Aorta (tissue), 5 donors: ENCODE data around the gene ROMO1. TPM values are rescaled to one million over a fixed set of nuclear protein-coding genes. Genes with fewer than 3 reads are reported as not detected.

Experiments
- ATAC-seq: fragments of 200-7000 bp; cut with Tn5 transposase; one replicate; pipeline ENCODE4 v1.9.1; 2022; ENCODE audit warnings: moderate library complexity; ENCODE audit not compliant: low FRiP score
- DNase-seq, 2 donors: peaks; one replicate each; pipeline ENCODE4 v3.0.0-alpha.2; 2020
- H3K27ac ChIP-seq, 2 donors: one replicate each; pipeline ENCODE4 v1.5.1; 2013; ENCODE audit warnings: low read length in 2 of 2, mild to moderate bottlenecking in 2 of 2, moderate library complexity in 2 of 2, control low read depth in 1 of 2, inconsistent platforms in 1 of 2, low read depth in 1 of 2
- H3K27me3 ChIP-seq, 2 donors: one replicate each; pipeline ENCODE4 v1.6.1; 2013; ENCODE audit warnings: control low read depth in 1 of 2, low read length in 1 of 2, mild to moderate bottlenecking in 1 of 2, moderate library complexity in 1 of 2; ENCODE audit not compliant: insufficient read depth in 2 of 2, control insufficient read depth in 1 of 2
- H3K36me3 ChIP-seq, 2 donors: one replicate each; pipeline ENCODE4 v1.6.1; 2013; ENCODE audit warnings: control low read depth in 1 of 2, low read length in 1 of 2, mild to moderate bottlenecking in 1 of 2; ENCODE audit not compliant: insufficient read depth in 2 of 2, control insufficient read depth in 1 of 2
- H3K4me1 ChIP-seq, 2 donors: one replicate each; pipeline ENCODE4 v1.6.1; 2013; ENCODE audit warnings: low read length in 2 of 2, control low read depth in 1 of 2, mild to moderate bottlenecking in 1 of 2, moderate library complexity in 1 of 2; ENCODE audit not compliant: insufficient read depth in 2 of 2, control insufficient read depth in 1 of 2
- H3K4me3 ChIP-seq, 2 donors: one replicate each; pipeline ENCODE4 v1.5.1; 2013; ENCODE audit warnings: low read length in 2 of 2, control low read depth in 1 of 2, mild to moderate bottlenecking in 1 of 2
- H3K9me3 ChIP-seq: one replicate; pipeline ENCODE4 v1.6.1; 2013; ENCODE audit warnings: mild to moderate bottlenecking, low read length; ENCODE audit not compliant: control insufficient read depth
- WGBS, 2 donors: extraction: QIAGEN DNeasy Blood & Tissue Kit; methylation state at CpG; one replicate each; pipeline ENCODE4 v1.1.7; 2013; 5-methylcytosine and 5-hydroxymethylcytosine counted together
- intact Hi-C, 2 donors: fragments of 100-400 bp; cut with DNase I; formaldehyde crosslinking; loops; one replicate each; pipeline versions ENCODE4 v1.14.2 to v1.15.0; 2022
- polyA plus RNA-seq, 2 donors: library from polyadenylated mRNA; stranded (reverse); fragments of 200-250 nt; gene quantifications; one replicate each; pipeline ENCODE4 v1.2.3, GENCODE V29; 2013
- total RNA-seq, 2 donors: library from RNA; stranded (reverse); fragmentation: NEBNext Ultra II Directional; extraction: Animal tissue kit (Norgen Biotek cat#: 25700); gene quantifications; one replicate each; pipeline ENCODE4 v1.2.1, GENCODE V29; 2021
- donor health status: healthy with polysubstance abuse.
- donor health status: Bipolar disorder and iron deficiency.
- donor health status: DM: no; HTN: no; CAD: no.
- donor health status: DM: no; HTN: no; CAD: no.
- donor health status: DM: yes; HTN: yes; CAD: no.

ROMO1 gene
- total and polyA plus RNA-seq, 4 donors = 78.5 to 629 (median 252) TPM

DNA sequence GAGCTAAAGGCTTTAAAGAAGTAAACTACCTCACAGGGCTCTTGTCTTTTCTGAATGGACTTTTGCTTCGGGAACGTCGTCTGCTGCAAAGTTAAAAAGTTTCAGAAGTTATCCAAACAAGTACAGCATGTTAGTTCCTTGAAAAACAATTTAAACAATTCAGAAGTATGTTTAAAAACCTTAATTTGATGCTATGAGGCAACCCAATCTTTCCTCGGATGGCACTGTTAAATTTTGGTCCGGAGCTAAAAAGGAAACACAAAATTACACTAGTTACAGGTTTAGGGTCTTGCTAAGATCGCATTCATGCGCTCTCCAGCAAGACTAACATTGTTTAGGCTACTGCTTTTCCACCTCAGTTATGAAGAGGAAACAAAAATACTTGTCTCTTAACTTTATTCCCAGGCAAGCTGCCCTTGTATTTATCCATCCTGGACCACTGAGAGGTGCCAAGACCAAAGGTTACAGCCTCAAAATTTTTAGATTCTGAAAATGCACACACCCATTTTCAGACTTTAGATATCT, 30.1 kb downstream of the ROMO1 start:
- Histone ChIP-seq H3K27ac (no peak overlapping the region), H3K4me3 (no peak overlapping the region), H3K36me3 (peaks cover 4 to 7% of the 10 kb centered on the region in 2 donors), H3K9me3 (no peaks in the 10 kb centered on the region), H3K27me3 (no peaks in the 10 kb centered on the region), H3K4me1 (no peaks in the 10 kb centered on the region)
- 66 to 69% methylated on average over 7 of the region's 7 CpGs for WGBS, 2 donors
- DNase-seq = no peak
- no peak for ATAC-seq
- intact Hi-C loops = no loop called here

DNA sequence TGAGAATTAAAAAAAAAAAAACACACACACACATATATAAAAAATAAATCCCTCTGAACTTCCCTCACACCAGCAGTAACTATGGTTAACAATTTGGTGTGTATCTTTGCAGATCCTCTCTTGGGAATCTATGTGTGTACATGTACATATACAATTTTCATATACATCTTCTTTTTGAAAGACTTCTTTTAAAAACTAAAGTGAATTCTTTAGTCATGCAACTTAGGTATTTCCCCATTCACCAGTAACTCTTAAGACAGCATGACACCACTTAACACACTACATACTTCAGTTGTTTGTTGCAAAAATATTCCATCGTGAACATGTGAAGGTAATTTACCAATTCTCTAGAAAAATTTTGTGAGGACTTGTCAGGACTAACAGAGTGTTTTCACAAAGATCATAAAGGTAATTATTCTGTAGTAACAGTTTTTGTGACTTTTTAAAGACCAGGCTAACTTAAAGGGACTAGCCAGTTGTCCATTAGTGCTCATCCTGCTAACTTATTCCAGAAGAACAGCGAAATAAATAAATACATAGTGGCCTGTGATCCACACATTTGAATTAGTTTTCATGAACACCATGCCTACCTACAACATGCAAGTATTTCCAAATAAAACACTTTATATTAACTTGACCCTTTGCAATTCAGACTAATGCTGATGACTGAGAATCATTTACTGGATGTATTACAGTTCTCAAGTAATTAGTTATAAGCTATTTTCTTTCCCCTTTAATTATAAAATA, 30.8 kb downstream of the ROMO1 start:
- 71 to 72% methylated on average over 2 of the region's 2 CpGs for WGBS, 2 donors
- intact Hi-C loops = no loop called here
- Histone ChIP-seq H3K4me1 (no peaks in the 10 kb centered on the region), H3K27ac (no peak overlapping the region), H3K27me3 (no peaks in the 10 kb centered on the region), H3K4me3 (no peak overlapping the region), H3K36me3 (peaks cover 2 to 7% of the 10 kb centered on the region in 2 donors), H3K9me3 (no peaks in the 10 kb centered on the region)
- DNase-seq (no peak), ATAC-seq (no peak)

DNA sequence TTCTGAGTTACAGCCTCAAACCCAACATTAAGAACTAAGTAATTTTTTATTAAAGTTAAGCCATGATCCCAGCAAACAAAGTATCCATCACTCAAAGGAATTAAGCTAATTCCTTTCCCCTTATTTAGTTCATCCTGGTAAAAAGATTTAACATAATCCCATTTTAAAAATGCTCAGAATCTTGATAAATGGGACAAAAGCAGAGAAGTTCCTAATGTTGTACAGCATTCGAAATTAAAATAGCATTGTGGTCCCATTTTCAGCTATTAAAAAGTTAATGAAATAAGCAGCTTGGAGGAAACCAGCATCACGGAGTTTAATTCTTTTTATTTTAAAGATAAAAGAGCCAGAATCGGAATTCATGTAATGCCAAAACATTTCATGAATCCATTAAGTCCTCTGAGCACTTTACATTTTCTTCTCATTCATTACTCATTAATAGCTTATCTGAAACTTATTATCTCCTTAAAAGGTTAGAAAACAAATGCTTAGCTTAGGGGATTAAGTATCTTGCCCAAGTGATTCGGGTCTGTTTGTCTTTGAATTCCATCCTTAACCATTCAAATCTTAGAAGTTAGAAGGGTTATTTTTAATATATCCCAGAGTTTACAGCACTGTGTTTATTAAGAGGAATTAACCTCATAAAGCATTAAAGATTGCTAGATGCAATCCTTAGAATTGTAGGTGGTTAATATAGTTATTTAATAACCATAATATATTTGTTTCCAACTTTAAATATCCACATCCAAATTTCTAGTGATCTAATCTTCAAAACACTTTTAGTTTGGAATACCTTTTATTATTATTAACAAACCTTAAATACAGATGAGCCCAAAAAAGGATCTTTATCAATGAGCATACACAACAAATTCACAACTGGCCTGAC, 31.6 kb downstream of the ROMO1 start:
- peaks cover under 1 to 7% of the 10 kb centered on the region in 2 donors for H3K36me3 ChIP-seq
- no peaks in the 10 kb centered on the region for H3K27me3 ChIP-seq
- H3K27ac ChIP-seq = no peak overlapping the region
- WGBS, 2 donors = 19 to 25% methylated on average over 4 of the region's 4 CpGs
- ATAC-seq (no peak), DNase-seq (no peak)
- H3K9me3 ChIP-seq = no peaks in the 10 kb centered on the region
- intact Hi-C loops = no loop called here
- no peak overlapping the region for H3K4me3 ChIP-seq
- H3K4me1 ChIP-seq = peaks cover 0 to 1% of the 10 kb centered on the region in 2 donors

DNA sequence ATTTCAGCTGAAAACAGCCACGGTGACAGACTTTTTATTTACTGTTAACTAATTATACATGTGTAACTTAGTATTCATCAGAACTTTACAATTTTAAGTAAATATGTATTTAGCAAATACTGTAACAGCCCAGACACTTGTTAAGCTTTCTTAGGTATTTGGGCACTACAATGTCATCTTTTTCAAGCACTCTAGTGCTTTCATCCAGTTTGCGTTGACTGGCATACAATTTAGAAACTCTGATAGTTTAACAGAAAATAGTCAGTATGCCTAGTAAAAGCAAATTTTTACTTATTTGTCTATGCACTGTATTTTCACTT, 32.2 kb downstream of the ROMO1 start:
- Histone ChIP-seq H3K4me3 (no peak overlapping the region), H3K36me3 (peaks cover 1 to 7% of the 10 kb centered on the region in 2 donors), H3K27ac (no peak overlapping the region), H3K9me3 (no peaks in the 10 kb centered on the region), H3K4me1 (peaks cover 0 to 2% of the 10 kb centered on the region in 2 donors), H3K27me3 (no peaks in the 10 kb centered on the region)
- ATAC-seq = no peak
- no peak for DNase-seq
- WGBS, 2 donors = 51 to 52% methylated on average over 2 of the region's 2 CpGs
- intact Hi-C loops = no loop called here

DNA sequence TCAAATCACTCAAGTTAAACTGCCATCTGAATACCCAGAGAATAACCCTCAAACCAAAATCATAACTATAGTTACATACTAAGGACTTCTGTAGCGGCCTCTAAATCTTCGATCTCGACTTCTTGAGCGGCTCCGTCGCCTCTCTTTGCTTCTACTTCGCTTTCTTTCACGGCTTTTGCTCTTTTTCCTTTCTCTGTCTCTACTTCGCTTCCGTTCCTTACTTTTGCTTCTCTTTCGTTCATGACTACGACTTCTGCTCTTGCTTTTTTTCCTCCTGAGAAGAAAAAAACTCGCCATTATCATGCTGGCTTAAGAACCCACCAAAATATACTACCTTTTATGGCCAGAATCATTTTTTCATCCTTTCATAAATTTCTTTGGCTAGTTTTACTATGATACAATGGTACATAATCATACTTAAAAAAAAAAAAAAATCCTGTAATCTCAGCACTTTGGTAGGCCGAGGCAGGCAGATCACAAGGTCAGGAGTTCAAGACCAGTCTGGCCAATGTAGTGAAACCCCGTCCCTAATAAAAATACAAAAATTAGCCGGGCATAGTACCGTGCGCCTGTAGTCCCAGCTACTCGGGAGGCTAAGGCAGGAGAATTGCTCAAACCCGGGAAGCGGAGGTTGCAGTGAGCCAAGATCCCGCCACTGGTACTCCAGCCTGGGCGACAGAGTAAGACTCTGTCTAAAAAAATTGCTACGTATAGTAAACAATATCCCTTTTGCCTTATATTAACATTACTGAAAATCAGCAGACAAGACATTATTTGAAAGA, 32.8 kb downstream of the ROMO1 start:
- intact Hi-C loops = no loop called here
- DNase-seq (no peak), ATAC-seq (no peak)
- Histone ChIP-seq H3K4me1 (peaks cover 0 to 2% of the 10 kb centered on the region in 2 donors), H3K9me3 (no peaks in the 10 kb centered on the region), H3K4me3 (no peak overlapping the region), H3K36me3 (peaks cover 1 to 7% of the 10 kb centered on the region in 2 donors), H3K27ac (no peak overlapping the region), H3K27me3 (no peaks in the 10 kb centered on the region)
- 79 to 80% methylated on average over 24 of the region's 24 CpGs for WGBS, 2 donors

DNA sequence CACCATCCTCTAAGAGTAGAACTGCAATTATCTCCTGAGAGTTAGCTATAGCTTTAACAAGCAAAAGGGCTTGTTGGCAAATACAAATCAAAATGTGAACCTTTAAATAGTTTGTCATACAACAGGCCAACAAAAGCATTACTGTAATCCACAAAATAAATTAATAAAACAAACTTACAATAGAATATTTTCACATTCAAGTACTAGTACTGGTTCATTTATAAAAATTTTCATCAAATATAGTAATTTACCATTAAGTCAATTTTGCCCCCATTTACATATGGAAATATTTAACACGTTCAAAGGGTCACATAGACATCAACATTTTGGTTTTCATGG, 33.4 kb downstream of the ROMO1 start:
- DNase-seq (no peak), ATAC-seq (no peak)
- peaks cover 1 to 7% of the 10 kb centered on the region in 2 donors for H3K36me3 ChIP-seq
- intact Hi-C loops = no loop called here
- no peak overlapping the region for H3K27ac ChIP-seq
- H3K27me3 ChIP-seq = no peaks in the 10 kb centered on the region
- no peaks in the 10 kb centered on the region for H3K9me3 ChIP-seq
- peaks cover 0 to 2% of the 10 kb centered on the region in 2 donors for H3K4me1 ChIP-seq
- WGBS, 2 donors = 30 to 39% methylated on average over 1 of the region's 1 CpG
- H3K4me3 ChIP-seq = no peak overlapping the region

DNA sequence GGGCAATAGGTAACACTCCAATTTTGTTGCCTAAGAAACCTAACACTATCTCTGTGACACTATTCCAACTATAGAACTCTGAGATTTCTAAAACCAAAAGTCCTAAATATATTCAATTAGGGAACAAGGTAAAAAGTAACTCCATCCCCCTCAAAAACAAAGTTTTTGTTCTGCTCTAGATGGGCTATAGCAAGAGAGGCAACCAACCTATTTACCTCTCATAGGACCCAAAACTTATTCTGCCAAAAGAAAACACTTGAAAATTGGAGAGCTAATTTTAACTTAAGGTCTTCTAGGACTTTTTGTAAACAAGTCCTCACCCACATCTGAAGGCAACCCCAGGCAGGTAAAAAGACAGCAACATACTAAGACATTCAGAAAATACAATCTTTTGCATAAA, 35.2 kb downstream of the ROMO1 start:
- no peak for ATAC-seq
- Histone ChIP-seq H3K4me1 (peaks cover 0 to 2% of the 10 kb centered on the region in 2 donors), H3K27ac (no peak overlapping the region)

DNA sequence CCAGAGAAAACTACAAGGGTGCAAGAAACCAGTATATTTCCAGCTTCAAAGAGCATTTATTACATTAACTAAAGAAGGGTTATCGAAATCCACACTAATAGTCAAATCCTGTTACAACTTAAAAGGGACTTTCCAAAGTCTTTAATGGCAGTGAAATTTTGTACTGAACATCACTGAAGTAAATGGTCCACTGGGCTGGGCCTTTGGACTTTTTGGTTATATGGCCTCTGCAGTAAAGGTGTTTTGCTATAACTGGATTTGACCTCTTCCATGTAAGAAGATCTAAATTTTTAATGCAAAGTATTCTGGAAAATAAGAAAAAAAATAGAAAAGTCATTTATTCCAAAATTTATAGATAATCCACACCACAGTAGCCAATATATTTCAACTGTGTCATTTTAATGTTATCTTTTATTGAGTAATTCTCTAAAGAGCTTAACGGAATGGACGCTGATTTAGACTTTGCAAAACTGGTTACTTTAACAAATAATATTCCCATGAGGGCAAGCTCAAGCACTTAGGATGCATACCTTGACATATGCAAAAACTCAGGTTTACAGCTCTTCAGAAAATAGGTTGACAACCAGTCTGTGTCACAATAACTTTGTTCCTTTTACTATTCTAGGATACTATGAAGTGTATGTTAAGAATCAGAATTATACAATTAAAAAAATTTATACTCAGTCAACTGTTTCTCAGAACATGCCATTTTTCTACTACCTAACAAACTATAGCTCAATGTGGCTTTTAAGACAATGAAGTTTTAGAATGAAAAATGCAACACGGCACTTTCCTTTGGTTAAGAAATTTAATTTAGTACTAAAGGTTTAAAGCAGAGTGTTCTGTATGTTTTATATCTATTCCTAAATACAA, 35.8 kb downstream of the ROMO1 start:
- no peak for ATAC-seq
- no peak for DNase-seq
- Histone ChIP-seq H3K4me3 (no peak overlapping the region), H3K27ac (no peak overlapping the region), H3K9me3 (no peaks in the 10 kb centered on the region), H3K36me3 (peaks cover 4 to 5% of the 10 kb centered on the region in 2 donors), H3K4me1 (peaks cover 0 to 2% of the 10 kb centered on the region in 2 donors), H3K27me3 (no peaks in the 10 kb centered on the region)
- WGBS, 2 donors = 48 to 51% methylated on average over 4 of the region's 4 CpGs
- intact Hi-C loops = loop anchor here in 1 of 2 donors (5.0 kb wide), 1 partner anchor 42 kb away; no protein-coding TSS in a partner anchor

More for the DNA sequence above, 35.2 kb downstream of the ROMO1 start:
- no peaks in the 10 kb centered on the region for H3K27me3 ChIP-seq
- no peak overlapping the region for H3K4me3 ChIP-seq
- intact Hi-C loops = no loop called here
- peaks cover 3 to 7% of the 10 kb centered on the region in 2 donors for H3K36me3 ChIP-seq
- no peak for DNase-seq
- no peaks in the 10 kb centered on the region for H3K9me3 ChIP-seq
